OCI-LY3 (cell line): Measurements from ENCODE around the gene LMO7.

Experiments
- H2AFZ ChIP-seq: fragments of 200-600, 300-600 bp; shearing (Covaris generic); 2 replicates; pipeline ENCODE4 v1.6.0; 2014; ENCODE audit warnings: antibody characterized with exemption, low read depth, low read length
- H3K27ac ChIP-seq: fragments of 200-600, 300-600 bp; sonication (generic); 2 replicates; pipeline ENCODE4 v1.5.1; 2014; ENCODE audit warnings: mild to moderate bottlenecking, low read length, moderate library complexity, mixed read lengths
- H3K27me3 ChIP-seq: fragments of 200-600, 300-600 bp; sonication (generic); 2 replicates; pipeline ENCODE4 v1.6.1; 2014; ENCODE audit warnings: low read depth, low read length, mixed read lengths
- H3K36me3 ChIP-seq: fragments of 200-600, 300-600 bp; sonication (generic); replicated peaks from 2 replicates; pipeline ENCODE3; 2014; ENCODE audit warnings: low read depth, low read length, mixed read lengths
- H3K4me1 ChIP-seq: fragments of 300-600, 200-600 bp; sonication (generic); 2 replicates; pipeline ENCODE4 v1.6.1; 2014; ENCODE audit warnings: low read length, mixed read lengths
- H3K4me2 ChIP-seq: fragments of 200-600, 300-600 bp; sonication (generic); 2 replicates; pipeline ENCODE4 v1.6.1; 2014; ENCODE audit warnings: low read length, mixed read lengths
- H3K4me3 ChIP-seq: fragments of 300-600, 200-600 bp; sonication (generic); 2 replicates; pipeline ENCODE4 v1.5.1; 2014; ENCODE audit warnings: antibody characterized with exemption, mild to moderate bottlenecking, low read length, moderate library complexity
- H3K79me2 ChIP-seq: fragments of 300-600, 200-600 bp; shearing (Covaris generic); 2 replicates; pipeline ENCODE4 v1.6.1; 2014; ENCODE audit warnings: mild to moderate bottlenecking, low read length, mixed read lengths
- H3K9ac ChIP-seq: fragments of 300-600, 200-600 bp; shearing (Covaris generic); 2 replicates; pipeline ENCODE4 v1.6.0; 2014; ENCODE audit warnings: mild to moderate bottlenecking, low read length, moderate library complexity
- H3K9me3 ChIP-seq: fragments of 200-600, 300-600 bp; shearing (Covaris generic); 2 replicates; pipeline ENCODE4 v1.6.1; 2014; ENCODE audit warnings: low read length, mixed read lengths; ENCODE audit not compliant: insufficient read depth
- H4K20me1 ChIP-seq: fragments of 200-600, 300-600 bp; sonication (generic); 2 replicates; pipeline ENCODE4 v1.6.1; 2016; ENCODE audit warnings: low read length, mixed read lengths; ENCODE audit not compliant: insufficient read depth
- CTCF ChIP-seq: fragments of 200-600, 300-600 bp; sonication (generic); IDR thresholded peaks from 2 replicates; pipeline ENCODE4 v1.5.1; 2014; ENCODE audit warnings: antibody characterized with exemption, low read length, low read depth
- EZH2phosphoT487 ChIP-seq: fragments of 200-600 bp; shearing (Covaris generic); IDR thresholded peaks from 2 replicates; pipeline ENCODE4 v1.6.1; 2018; ENCODE audit warnings: antibody characterized with exemption, mixed run types, low read depth

The LMO7 gene

DNA sequence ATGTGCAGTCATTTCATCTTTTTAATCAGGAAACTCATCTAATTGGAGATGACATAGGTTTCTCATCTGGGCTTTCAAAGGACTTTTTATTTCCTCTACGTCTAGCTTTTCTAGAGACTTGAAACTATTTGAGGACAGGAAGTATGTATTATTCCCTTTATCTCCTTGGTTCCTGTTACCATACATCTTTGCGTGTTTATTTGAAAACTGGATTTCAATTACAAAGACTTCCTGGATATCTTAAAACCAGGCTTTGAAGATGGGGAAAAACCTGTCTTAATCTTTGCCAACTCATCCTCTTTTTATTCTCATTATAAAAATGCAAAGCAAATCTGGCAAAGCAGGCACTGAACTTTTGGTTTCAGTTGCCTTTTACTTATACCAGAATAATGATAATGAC lies 130.5 kb downstream of the LMO7 start:
- no peak overlapping the region; the same call in 1 of the 2 replicates for H2AFZ ChIP-seq
- H4K20me1 ChIP-seq = no peaks in the 10 kb centered on the region
- H3K9ac ChIP-seq = no peak overlapping the region
- H3K4me3 ChIP-seq = no peak overlapping the region
- no peaks in the 10 kb centered on the region for H3K27me3 ChIP-seq
- no peaks in the 10 kb centered on the region for H3K36me3 ChIP-seq
- no peaks in the 10 kb centered on the region for H3K79me2 ChIP-seq
- H3K4me2 ChIP-seq = peak overlapping the region; percentile 35
- H3K9me3 ChIP-seq = no peaks in the 10 kb centered on the region
- H3K4me1 ChIP-seq = peaks cover 32% of the 10 kb centered on the region
- H3K27ac ChIP-seq = no peak overlapping the region
- TF ChIP-seq CTCF (no peak), EZH2phosphoT487 (no peak)

- Histone ChIP-seq H3K4me1 (peaks cover 12% of the 10 kb centered on the region), H3K79me2 (no peaks in the 10 kb centered on the region), H3K4me2 (no peak overlapping the region), H4K20me1 (no peaks in the 10 kb centered on the region), H3K36me3 (no peaks in the 10 kb centered on the region), H3K27me3 (no peaks in the 10 kb centered on the region), H3K9me3 (no peaks in the 10 kb centered on the region), H2AFZ (no peak overlapping the region), H3K9ac (no peak overlapping the region), H3K27ac (no peak overlapping the region), H3K4me3 (no peak overlapping the region)
- TF ChIP-seq CTCF (no peak), EZH2phosphoT487 (no peak)
Observed at GRCh38 chr13:75769141-75769905, 133.2 kb downstream of the LMO7 start.

GRCh38 chr13:75770164-75770563 lies 134.0 kb downstream of the LMO7 start:
- H3K79me2 ChIP-seq = no peaks in the 10 kb centered on the region
- H3K36me3 ChIP-seq = no peaks in the 10 kb centered on the region
- no peaks in the 10 kb centered on the region for H3K27me3 ChIP-seq
- no peak overlapping the region for H3K4me3 ChIP-seq
- no peak overlapping the region for H3K4me2 ChIP-seq
- H3K9me3 ChIP-seq = no peaks in the 10 kb centered on the region
- no peak overlapping the region for H3K9ac ChIP-seq
- no peak overlapping the region for H2AFZ ChIP-seq
- peaks cover 12% of the 10 kb centered on the region for H3K4me1 ChIP-seq
- TF ChIP-seq CTCF (no peak), EZH2phosphoT487 (no peak)
- H4K20me1 ChIP-seq = no peaks in the 10 kb centered on the region
- no peak overlapping the region for H3K27ac ChIP-seq

DNA sequence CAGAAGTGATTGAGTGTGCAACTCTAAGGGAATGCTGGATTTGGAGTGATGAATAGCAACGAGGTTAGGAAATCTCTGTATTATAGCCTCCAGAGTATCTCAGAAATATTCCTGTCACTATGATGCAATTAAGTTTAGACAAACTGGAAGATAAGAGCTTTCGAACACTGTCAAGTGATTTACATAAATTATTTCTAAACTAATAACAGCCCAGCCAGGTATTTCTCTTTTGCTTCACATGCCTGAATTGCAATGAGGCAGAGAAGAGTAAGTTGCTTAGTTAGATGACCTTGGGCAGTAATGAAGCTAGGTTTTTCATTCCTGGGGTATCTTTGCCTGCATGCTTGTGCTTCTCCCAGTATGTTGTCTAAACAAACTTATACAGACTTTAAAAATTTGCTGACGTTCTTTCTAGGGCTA lies 134.5 kb downstream of the LMO7 start:
- Histone ChIP-seq H3K27me3 (no peaks in the 10 kb centered on the region), H3K36me3 (no peaks in the 10 kb centered on the region), H3K9ac (no peak overlapping the region), H3K9me3 (no peaks in the 10 kb centered on the region), H2AFZ (no peak overlapping the region), H3K4me3 (no peak overlapping the region), H4K20me1 (no peaks in the 10 kb centered on the region), H3K79me2 (no peaks in the 10 kb centered on the region), H3K4me1 (peaks cover 12% of the 10 kb centered on the region), H3K27ac (no peak overlapping the region), H3K4me2 (no peak overlapping the region)
- TF ChIP-seq CTCF (no peak), EZH2phosphoT487 (no peak)
